IPS-15b (cell line): Measurements from ENCODE around the gene BCDIN3D.

ENCODE experiments used
- H3K27me3 ChIP-seq: one replicate; pipeline ENCODE4 v1.6.1; 2013; ENCODE audit warnings: low read length; ENCODE audit not compliant: control insufficient read depth, insufficient read depth
- H3K36me3 ChIP-seq: one replicate; pipeline ENCODE4 v1.6.1; 2013; ENCODE audit warnings: low read length; ENCODE audit not compliant: control insufficient read depth, insufficient read depth
- H3K4me1 ChIP-seq: one replicate; pipeline ENCODE4 v1.6.1; 2013; ENCODE audit warnings: mild to moderate bottlenecking, low read length; ENCODE audit not compliant: control insufficient read depth, insufficient read depth
- H3K4me3 ChIP-seq: one replicate; pipeline ENCODE4 v1.5.1; 2013; ENCODE audit warnings: low read depth, low read length
- H3K9ac ChIP-seq: one replicate; pipeline ENCODE4 v1.6.1; 2013; ENCODE audit warnings: low read depth, mild to moderate bottlenecking, low read length
- H3K9me3 ChIP-seq: one replicate; pipeline ENCODE4 v1.6.1; 2013; ENCODE audit warnings: mild to moderate bottlenecking, low read length; ENCODE audit not compliant: control insufficient read depth, insufficient read depth

Gene BCDIN3D

DNA sequence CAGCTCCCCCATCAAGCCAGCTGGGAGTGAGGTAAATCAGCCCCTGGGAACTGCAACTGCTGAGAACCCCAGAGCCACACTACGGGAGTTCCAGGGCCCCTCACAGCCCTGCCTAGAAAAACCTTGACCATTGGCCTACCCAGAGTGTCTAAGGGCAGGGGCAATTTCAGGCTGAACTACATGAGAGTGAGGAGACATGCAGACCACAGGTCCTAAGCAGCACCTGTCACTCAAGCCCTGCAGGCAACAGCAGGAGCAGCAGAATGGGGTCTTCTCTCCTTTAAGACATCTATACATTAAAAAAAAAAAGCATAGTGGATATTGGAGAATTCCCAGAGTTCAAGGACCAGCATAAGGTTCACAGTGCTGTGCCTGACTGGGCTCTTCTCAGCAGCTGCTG lies 19.6 kb downstream of the BCDIN3D start:
- Histone ChIP-seq H3K4me1 (peaks cover 23% of the 10 kb centered on the region), H3K36me3 (peaks cover 3% of the 10 kb centered on the region), H3K27me3 (no peaks in the 10 kb centered on the region), H3K9ac (no peak overlapping the region), H3K9me3 (no peaks in the 10 kb centered on the region), H3K4me3 (no peak overlapping the region)

DNA sequence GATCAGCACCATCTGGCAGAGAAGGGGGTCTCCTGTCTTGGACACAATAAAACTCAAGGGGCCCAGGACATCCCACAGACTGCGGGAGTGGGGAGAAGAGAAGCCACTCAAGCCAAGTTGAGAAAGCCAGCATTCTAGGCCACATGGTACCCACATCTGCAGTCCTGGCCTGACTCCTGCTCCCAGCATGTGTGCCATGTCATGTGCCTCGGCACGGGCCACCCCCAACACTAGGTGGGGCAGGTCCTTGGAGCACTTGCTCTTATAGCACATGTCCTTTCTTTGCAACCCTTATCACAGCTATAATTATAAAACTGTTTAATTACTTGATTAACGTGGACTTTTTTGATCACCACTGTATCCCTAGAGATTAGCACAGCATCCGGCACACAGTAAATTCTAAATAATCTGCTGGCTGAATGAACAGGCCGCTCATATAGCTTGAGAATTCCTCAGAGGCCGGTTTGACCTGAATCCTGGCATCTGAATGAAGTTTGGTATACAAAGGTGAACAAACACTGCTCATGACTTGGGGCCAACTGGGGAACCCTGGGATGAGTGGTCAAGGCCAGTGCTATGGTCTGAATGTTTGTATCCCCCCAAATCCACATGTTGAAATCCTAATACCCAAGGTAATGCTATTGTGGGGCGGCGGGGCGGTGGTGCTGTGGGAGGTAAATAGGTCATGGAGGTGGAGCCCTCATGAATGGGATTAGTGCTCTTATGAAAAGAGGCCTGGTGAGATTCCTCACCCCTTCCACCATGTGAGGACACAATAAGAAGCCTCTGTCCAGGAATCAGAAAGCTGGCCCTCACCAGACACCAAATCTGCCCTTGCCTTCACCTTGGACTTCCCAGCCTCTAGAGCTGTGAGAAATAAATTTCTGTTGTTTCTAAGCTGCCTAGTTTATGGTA lies 21.3 kb downstream of the BCDIN3D start:
- H3K36me3 ChIP-seq = peaks cover 3% of the 10 kb centered on the region
- no peaks in the 10 kb centered on the region for H3K27me3 ChIP-seq
- no peaks in the 10 kb centered on the region for H3K9me3 ChIP-seq
- no peak overlapping the region for H3K4me3 ChIP-seq
- H3K4me1 ChIP-seq = peaks cover 23% of the 10 kb centered on the region
- H3K9ac ChIP-seq = no peak overlapping the region

GRCh38 chr12:49819786-49820185 lies 23.1 kb downstream of the BCDIN3D start:
- Histone ChIP-seq H3K27me3 (no peaks in the 10 kb centered on the region), H3K4me3 (no peak overlapping the region), H3K9me3 (no peaks in the 10 kb centered on the region), H3K9ac (no peak overlapping the region), H3K36me3 (peaks cover 3% of the 10 kb centered on the region), H3K4me1 (peaks cover 13% of the 10 kb centered on the region)

GRCh38 chr12:49818241-49818895 lies 24.5 kb downstream of the BCDIN3D start:
- H3K27me3 ChIP-seq = no peaks in the 10 kb centered on the region
- H3K4me1 ChIP-seq = peaks cover 9% of the 10 kb centered on the region
- no peaks in the 10 kb centered on the region for H3K9me3 ChIP-seq
- no peak overlapping the region for H3K9ac ChIP-seq
- no peaks in the 10 kb centered on the region for H3K36me3 ChIP-seq
- H3K4me3 ChIP-seq = no peak overlapping the region

DNA sequence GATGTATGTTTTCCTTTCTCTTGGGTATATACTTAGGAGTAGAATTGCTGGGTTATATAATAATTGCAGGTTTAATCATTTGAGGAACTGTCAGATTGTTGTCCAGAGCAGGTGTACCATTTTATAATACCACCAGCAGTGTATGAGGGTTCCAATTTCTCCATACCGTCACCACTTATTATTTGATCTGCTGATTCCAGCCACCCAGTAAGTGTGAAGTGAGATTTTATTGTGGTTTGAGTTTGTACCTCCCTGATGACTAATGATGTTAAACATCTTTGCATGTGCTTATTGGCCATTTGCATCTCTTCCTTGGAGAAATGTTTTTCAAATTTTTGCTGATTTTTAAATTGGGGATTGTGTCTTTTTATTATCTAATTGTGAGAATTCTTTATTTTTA lies 29.8 kb downstream of the BCDIN3D start:
- H3K36me3 ChIP-seq = no peaks in the 10 kb centered on the region
- no peak overlapping the region for H3K9ac ChIP-seq
- H3K4me3 ChIP-seq = no peak overlapping the region
- H3K27me3 ChIP-seq = no peaks in the 10 kb centered on the region
- H3K4me1 ChIP-seq = peaks cover 22% of the 10 kb centered on the region
- H3K9me3 ChIP-seq = no peaks in the 10 kb centered on the region

DNA sequence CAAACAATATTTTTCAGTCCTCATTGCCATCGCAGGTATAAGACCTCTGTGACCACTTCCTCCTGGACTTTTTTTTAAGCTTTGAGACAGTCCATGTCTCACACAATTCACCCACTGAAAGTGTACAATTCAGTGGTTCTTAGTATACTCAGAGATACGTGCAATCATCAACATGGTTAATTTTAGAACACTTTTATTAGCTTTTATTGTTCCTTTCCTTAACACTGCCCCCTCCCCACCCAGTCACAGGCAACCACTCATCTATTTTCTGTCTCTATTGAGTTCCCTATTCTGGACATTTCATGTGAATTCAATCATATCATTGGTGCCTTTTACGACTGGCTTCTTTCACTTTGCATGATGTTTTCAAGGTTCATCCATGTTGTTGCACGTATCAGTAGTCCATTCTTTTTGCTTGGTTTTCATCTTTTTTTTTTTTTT lies 30.9 kb downstream of the BCDIN3D start:
- Histone ChIP-seq H3K27me3 (no peaks in the 10 kb centered on the region), H3K9ac (no peak overlapping the region), H3K4me3 (no peak overlapping the region), H3K4me1 (peaks cover 24% of the 10 kb centered on the region), H3K9me3 (no peaks in the 10 kb centered on the region), H3K36me3 (no peaks in the 10 kb centered on the region)

- H3K9ac ChIP-seq = no peak overlapping the region
- no peaks in the 10 kb centered on the region for H3K27me3 ChIP-seq
- no peak overlapping the region for H3K4me3 ChIP-seq
- no peaks in the 10 kb centered on the region for H3K36me3 ChIP-seq
- H3K9me3 ChIP-seq = no peaks in the 10 kb centered on the region
- peaks cover 24% of the 10 kb centered on the region for H3K4me1 ChIP-seq
Observed at GRCh38 chr12:49811136-49811535, 31.8 kb downstream of the BCDIN3D start.

DNA sequence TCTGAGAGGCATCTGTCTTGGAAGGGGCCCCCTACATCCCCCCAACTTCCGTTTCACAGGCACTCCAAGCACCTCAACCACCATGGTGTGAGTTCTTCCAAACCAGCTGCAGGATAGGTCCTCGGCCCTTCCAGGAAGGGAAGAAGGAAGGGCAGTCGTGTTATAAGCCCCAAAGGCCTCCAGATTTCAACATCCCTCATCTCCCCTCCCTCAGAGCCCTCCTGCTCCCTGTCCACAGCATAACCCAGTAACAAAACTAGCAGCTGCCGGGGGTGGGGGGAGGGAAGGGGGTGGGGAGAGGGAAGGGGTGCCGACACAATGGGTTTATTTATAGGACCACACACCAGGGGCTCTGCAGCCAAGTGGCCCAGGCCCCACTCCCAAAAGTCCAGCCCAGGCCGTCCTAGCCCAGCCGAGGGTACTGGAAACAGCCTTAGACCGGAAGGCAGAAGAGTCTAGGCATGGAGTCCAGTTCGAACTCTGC lies 33.0 kb downstream of the BCDIN3D start:
- Histone ChIP-seq H3K4me1 (peaks cover 24% of the 10 kb centered on the region), H3K4me3 (peak overlapping the region; percentile 16), H3K9me3 (no peaks in the 10 kb centered on the region), H3K9ac (no peak overlapping the region), H3K36me3 (peaks cover 3% of the 10 kb centered on the region), H3K27me3 (no peaks in the 10 kb centered on the region)

DNA sequence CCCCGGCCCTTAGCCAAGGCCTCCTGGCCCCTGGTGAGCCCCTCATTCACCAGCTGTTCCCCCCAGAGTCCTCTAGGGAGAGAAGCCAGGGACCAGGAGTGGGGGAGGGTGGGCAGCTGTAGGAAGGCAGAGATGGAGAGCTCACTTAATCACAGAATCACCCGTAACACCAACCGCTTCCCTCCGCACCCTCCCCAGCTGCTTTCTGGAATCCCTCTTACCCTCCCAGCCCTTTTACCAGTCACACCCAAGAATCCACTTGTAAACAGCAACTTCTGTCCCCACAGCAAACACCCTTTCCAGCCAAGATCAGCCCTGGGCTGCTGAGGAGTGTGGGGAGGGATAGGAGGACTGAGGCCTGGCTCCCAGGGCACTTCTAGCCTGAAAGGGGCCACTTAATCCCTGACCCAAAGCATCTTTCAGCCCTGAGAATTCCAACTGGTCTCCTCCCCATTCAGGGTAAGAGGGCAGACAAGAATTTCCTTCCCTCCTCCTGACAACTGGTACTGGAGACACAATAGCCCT lies 33.5 kb downstream of the BCDIN3D start:
- Histone ChIP-seq H3K36me3 (peaks cover 8% of the 10 kb centered on the region), H3K4me1 (peaks cover 24% of the 10 kb centered on the region), H3K9ac (peak overlapping the region; percentile 63), H3K4me3 (peak overlapping the region; percentile 16), H3K9me3 (no peaks in the 10 kb centered on the region), H3K27me3 (no peaks in the 10 kb centered on the region)

- Histone ChIP-seq H3K9ac (peak overlapping the region; percentile 63), H3K4me1 (peaks cover 24% of the 10 kb centered on the region), H3K27me3 (no peaks in the 10 kb centered on the region), H3K36me3 (peaks cover 9% of the 10 kb centered on the region), H3K9me3 (no peaks in the 10 kb centered on the region), H3K4me3 (no peak overlapping the region)
Observed at GRCh38 chr12:49808686-49809380, 34.1 kb downstream of the BCDIN3D start.

GRCh38 chr12:49807991-49808580 lies 34.8 kb downstream of the BCDIN3D start:
- Histone ChIP-seq H3K9ac (peak overlapping the region; percentile 63), H3K4me3 (no peak overlapping the region), H3K36me3 (peaks cover 9% of the 10 kb centered on the region), H3K4me1 (peaks cover 24% of the 10 kb centered on the region), H3K27me3 (no peaks in the 10 kb centered on the region), H3K9me3 (no peaks in the 10 kb centered on the region)
